Subcutaneous adipose tissue (tissue), 4 donors: Measurements from ENCODE around the gene CNTN6. TPM values are rescaled to one million over a fixed set of nuclear protein-coding genes. Genes with fewer than 3 reads are reported as not detected.

Experiments used
- CTCF ChIP-seq: fragments of 450-650 bp; IDR thresholded peaks from one replicate; pipeline ENCODE4 v1.5.1; 2016; ENCODE audit warnings: low read depth, mild to moderate bottlenecking, control low read depth, antibody characterized with exemption, moderate library complexity
- total RNA-seq, 4 donors: library from RNA; depleted of rRNA; stranded (reverse); fragments of >200 nt; gene quantifications; one replicate each; pipeline ENCODE4 v1.1.0, GENCODE V29; 2016

Gene CNTN6
- total RNA-seq, 4 donors from 2014 or later: 0.17 TPM; not detected in 3

DNA sequence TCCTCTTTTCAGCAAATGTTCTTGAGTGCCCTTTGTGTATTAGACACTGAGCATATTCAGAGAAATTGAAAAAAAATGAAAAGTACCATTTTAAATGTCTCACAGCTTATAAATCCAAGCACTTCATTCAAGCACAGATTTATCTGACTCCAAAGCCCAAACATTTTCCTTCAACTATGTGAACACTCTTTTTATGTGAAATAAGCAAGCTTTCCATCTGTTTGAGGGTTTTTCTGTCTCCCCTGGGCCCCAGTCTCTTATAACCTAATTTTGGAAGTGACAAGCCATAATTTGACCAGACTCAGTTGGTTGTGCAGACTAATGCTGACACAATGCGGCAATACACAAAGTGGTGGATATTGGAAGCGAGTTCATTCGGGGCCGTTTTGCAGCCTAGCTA lies 170.3 kb downstream of the CNTN6 start:
- TF ChIP-seq CTCF: no peak

DNA sequence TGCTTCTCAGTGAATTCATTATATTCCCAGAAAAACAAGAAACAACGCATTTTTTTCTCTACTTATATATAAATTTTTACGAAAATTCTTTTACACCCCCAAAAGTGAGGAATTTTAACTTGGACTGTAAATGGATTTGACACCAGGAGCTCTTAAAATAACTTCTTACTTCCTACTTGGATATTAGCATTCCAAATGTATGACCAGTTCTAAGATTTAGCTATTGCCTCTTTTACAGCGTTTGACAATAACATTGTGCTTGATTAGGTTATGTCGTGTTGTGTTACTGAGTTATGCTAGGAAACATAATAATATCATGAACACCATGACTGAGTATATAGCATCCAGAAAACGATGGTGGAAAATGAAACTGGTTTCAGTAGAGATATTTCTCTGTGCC lies 177.0 kb downstream of the CNTN6 start:
- no peak for TF ChIP-seq CTCF

DNA sequence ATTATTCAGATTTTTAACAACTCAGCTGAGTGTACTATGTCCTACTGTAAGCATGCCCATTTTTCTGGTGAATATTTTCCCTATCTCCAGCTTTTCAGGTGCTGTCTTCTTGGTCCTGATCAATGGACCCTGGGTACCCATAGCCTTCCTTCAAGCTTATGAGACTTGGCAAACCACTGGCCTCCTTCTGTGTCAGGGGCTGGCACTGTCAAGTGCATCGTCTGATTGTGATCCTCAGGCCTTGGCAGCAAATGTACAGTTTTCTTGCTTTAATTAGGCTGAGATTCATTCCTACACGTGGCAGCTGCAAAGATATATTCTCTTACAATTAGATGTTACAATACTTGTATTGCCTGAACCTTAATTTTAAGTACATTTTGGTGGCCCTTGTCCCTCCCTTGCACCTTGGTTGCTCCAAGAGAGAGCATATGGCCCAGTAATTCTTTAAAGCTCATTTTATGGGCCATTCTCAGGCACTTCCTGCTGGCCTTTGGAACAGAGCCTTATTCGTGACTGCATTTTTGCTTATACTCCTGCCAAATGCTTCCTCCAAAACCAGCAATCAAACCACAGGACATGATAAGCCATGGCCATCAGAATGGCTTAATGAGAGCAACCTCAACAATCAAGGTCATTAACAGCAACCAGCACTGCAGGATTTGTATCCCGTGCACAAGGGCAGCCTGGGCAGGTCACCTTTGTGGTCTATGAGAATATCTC lies 179.9 kb downstream of the CNTN6 start:
- TF ChIP-seq CTCF: no peak

- TF ChIP-seq CTCF: no peak
These were observed 182.7 kb downstream of the CNTN6 start for GRCh38 chr3:1275495-1275894.

DNA sequence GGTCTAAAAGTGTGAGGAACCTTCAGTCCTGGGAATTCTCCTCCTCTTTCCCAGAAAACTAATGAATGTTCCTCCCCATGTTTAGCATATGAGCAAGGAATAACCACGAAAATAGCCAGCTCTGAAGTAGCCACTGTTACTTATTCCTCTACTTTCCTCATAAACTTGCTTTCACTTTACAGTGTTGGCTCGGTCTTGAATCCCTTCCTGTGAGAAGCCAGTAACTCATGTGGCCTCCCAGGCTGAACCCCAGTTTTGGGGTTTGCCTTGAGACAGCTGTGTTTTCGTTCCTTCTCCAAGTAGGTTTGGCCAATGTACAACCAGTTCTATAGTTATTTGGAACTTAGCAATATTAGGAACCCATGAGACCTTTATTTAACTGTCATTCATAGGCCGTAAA lies 195.0 kb downstream of the CNTN6 start:
- TF ChIP-seq CTCF: no peak

- TF ChIP-seq CTCF: no peak
These were observed 196.1 kb downstream of the CNTN6 start for GRCh38 chr3:1288805-1289494.

GRCh38 chr3:1292571-1293071 lies 199.8 kb downstream of the CNTN6 start:
- no peak for TF ChIP-seq CTCF
